Omental fat pad (tissue), 4 donors: ENCODE measurements around the gene HTR3B. TPM values are rescaled to one million over a fixed set of nuclear protein-coding genes. Genes with fewer than 3 reads are reported as not detected.

Experiments used
- ATAC-seq: fragments of 150-250 bp; one replicate; pipeline ENCODE4 v1.9.1; 2016; ENCODE audit warnings: mild to moderate bottlenecking, moderate library complexity; ENCODE audit not compliant: low FRiP score
- DNase-seq: peaks from one replicate; pipeline ENCODE4 v3.0.0-alpha.2; 2019; ENCODE audit warnings: low spot score
- CTCF ChIP-seq, 3 donors: fragments of 450-650 bp; IDR thresholded peaks; one replicate each; pipeline ENCODE4 v1.5.1; 2016 to 2017; ENCODE audit warnings: antibody characterized with exemption in 3 of 3, mild to moderate bottlenecking in 3 of 3, moderate library complexity in 2 of 3
- total RNA-seq, 4 donors: library from RNA; depleted of rRNA; stranded (reverse); fragments of >200 nt; gene quantifications; one replicate each; pipeline ENCODE4 v1.1.0, GENCODE V29; 2016

The HTR3B gene
- total RNA-seq: not detected

- TF ChIP-seq CTCF (IDR thresholded peaks at IDR 0.05): no peak
- DNase-seq: no peak
- ATAC-seq: no peak
These were observed at the start of gene HTR3B for GRCh38 chr11:113904379-113905101. HTR3B (plus strand) TSS chr11:113904796; CDS start chr11:113904934, 138 bp downstream.

DNA sequence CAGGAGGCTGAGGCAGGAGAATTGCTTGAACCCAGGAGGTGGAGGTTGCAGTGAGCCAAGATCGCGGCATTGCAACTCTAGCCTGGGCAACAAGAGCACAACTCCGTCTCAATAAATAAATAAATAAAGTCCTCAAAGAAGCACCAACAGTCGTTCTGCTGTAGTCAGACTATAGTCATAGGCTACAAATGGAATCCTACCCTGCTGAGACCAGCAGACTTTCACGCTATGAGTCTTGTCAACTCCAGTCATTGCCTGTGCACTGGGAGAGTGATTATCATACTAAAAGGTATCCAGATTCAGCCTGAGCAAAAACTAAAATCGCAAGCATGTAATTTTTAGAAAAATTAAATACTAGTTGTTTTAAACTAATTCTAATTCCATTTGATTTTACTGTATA, 48.8 kb upstream of the HTR3B start:
- DNase-seq: no peak
- no peak for ATAC-seq
- TF ChIP-seq CTCF (IDR thresholded peaks at IDR 0.05): no peak

DNA sequence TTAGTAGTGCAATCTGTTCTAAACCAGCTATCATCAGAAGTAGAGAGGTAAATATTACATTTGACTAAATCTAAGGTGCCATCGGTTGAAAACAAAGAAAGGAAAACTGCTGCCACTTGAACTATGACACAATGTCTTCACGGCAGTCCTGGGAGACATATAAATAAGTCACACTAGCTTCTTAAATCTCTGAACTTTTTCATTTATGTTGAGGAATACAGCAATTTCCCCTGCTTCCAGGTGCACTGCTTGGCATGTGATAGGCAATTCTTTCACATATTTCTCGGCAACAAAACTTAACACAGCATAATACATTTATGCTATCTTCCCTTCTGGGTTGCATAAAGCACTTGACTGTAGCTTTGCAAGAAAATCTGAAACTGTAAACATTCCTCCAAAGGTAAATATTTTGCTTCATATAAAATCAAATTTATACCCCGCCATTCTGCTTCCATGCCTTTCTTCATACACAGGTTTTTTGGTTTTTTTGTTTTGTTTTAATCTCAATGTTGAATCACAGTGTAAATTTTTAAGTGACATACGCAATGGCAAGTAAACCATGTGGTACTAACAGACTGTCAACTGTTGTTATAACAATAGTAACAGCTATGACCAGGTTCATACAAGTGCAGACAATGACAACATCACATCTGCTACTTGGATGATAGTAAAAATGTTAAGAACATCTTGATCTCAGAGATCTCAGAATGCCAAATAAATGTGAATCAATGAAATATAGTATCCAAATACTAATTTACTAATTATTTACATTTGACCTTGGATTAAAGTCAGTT, 47.4 kb upstream of the HTR3B start:
- ATAC-seq (no peak), DNase-seq (no peak)
- no peak for TF ChIP-seq CTCF (IDR thresholded peaks at IDR 0.05)

GRCh38 chr11:113859665-113860064, 44.9 kb upstream of the HTR3B start:
- DNase-seq (no peak), ATAC-seq (no peak)
- no peak for TF ChIP-seq CTCF (IDR thresholded peaks at IDR 0.05)

DNA sequence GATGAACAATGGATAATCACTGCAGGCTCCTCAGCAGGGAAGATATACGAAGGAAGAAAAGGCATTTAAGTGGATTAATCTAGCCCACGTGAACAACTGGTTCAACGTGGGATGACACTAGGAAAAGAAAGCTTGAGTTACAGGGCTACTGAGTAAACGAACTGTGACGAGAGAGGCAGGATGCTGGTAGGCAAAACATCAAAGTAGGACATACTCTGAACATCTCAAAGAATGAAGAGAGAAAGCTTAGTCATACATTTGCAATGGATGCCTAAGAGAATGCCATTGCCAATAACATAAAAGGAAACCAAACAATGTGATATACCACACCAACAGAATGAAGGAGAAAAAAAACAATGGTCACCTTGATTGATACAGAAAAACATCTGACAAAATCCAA, 42.2 kb upstream of the HTR3B start:
- ATAC-seq (no peak), DNase-seq (no peak)
- no peak for TF ChIP-seq CTCF (IDR thresholded peaks at IDR 0.05)

- no peak for TF ChIP-seq CTCF (IDR thresholded peaks at IDR 0.05)
- ATAC-seq (no peak), DNase-seq (no peak)
These were observed 40.2 kb upstream of the HTR3B start for GRCh38 chr11:113864410-113864809.
